HUES64 (cell line): ENCODE results near the gene SIRT3.
"Not testable (repeated sequence)": the region's sequence is repeated elsewhere in the genome, so short reads cannot be mapped to it uniquely, and the experiment has no call there.

ENCODE experiments used
- H3K27ac ChIP-seq: 2 replicates; pipeline ENCODE4 v1.7.0; 2013; ENCODE audit warnings: low read depth, low read length, inconsistent platforms
- H3K27me3 ChIP-seq: 2 replicates; pipeline ENCODE4 v1.6.1; 2013; ENCODE audit warnings: mild to moderate bottlenecking, low read length; ENCODE audit not compliant: insufficient read depth
- H3K36me3 ChIP-seq: 2 replicates; pipeline ENCODE4 v1.6.1; 2013; ENCODE audit warnings: mild to moderate bottlenecking, low read length; ENCODE audit not compliant: insufficient read depth
- H3K4me1 ChIP-seq: 2 replicates; pipeline ENCODE4 v1.6.1; 2013; ENCODE audit warnings: mild to moderate bottlenecking, low read length, moderate library complexity; ENCODE audit not compliant: insufficient read depth
- H3K4me3 ChIP-seq: 2 replicates; pipeline ENCODE4 v1.5.1; 2013; ENCODE audit warnings: mild to moderate bottlenecking, low read length, moderate library complexity
- H3K9ac ChIP-seq: 2 replicates; pipeline ENCODE4 v1.6.1; 2013; ENCODE audit warnings: mild to moderate bottlenecking, low read depth, low read length
- H3K9me3 ChIP-seq: 2 replicates; pipeline ENCODE4 v1.6.1; 2013; ENCODE audit warnings: low read depth, low read length; ENCODE audit not compliant: insufficient read depth
- WGBS: fragments of 150-250, 120-280 bp; methylation state at CpG from one replicate; pipeline ENCODE4 v1.1.7; 2013; ENCODE audit warnings: missing lambda C conversion rate; 5-methylcytosine and 5-hydroxymethylcytosine counted together

SIRT3 gene

DNA sequence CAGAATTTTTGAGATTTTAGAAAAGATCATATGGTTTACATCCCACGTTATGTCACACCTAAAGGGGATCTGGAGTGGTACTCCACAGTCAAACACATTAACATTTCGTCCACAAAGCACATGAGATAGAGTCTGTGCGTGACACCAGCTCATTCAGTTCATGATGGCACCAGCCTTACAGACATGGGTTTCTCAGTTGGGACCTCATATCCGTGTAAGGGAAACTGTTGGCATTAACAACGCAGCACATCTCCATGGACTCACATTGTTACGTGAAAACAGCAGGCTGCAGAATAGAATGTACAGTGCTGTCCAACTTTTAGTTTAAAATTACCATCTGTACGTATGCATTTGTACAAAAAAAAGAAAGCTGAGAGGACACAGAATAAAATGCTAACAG is 14.6 kb downstream of the SIRT3 start:
- H3K4me1 ChIP-seq, result no peaks in the 10 kb centered on the region
- WGBS, result 92% methylated on average over 7 of the region's 7 CpGs
- no peak overlapping the region for H3K9ac ChIP-seq
- no peaks in the 10 kb centered on the region for H3K27me3 ChIP-seq
- H3K27ac ChIP-seq, result no peak overlapping the region
- H3K4me3 ChIP-seq, result no peak overlapping the region
- H3K36me3 ChIP-seq, result peaks cover 4% of the 10 kb centered on the region
- H3K9me3 ChIP-seq, result no peaks in the 10 kb centered on the region

DNA sequence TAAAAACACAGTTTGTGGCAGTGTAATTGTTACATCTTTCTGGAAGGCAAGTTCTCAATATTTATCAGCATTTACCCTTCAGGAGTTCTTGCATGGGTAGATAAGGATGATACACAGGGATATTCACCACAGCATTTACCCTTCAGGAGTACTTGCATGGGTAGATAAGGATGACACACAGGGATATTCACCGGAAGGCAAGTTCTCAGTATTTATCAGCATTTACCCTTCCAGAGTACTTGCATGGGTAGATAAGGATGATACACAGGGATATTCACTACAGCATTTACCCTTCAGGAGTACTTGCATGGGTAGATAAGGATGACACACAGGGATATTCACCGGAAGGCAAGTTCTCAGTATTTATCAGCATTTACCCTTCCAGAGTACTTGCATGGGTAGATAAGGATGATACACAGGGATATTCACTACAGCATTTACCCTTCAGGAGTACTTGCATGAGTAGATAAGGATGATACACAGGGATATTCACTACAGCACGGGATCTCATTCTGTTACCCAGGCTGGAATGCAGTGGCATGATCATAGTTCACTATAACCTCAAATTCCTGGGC is 15.4 kb downstream of the SIRT3 start:
- H3K36me3 ChIP-seq, result peaks cover 11% of the 10 kb centered on the region
- not testable (repeated sequence) for H3K9ac ChIP-seq, H3K4me1 ChIP-seq, H3K27ac ChIP-seq, H3K9me3 ChIP-seq, H3K27me3 ChIP-seq, H3K4me3 ChIP-seq
- 97% methylated on average over 1 of the region's 3 CpGs for WGBS

- Histone ChIP-seq H3K36me3 (peaks cover 28% of the 10 kb centered on the region), H3K4me1 (no peaks in the 10 kb centered on the region), H3K27ac (no peak overlapping the region), H3K4me3 (no peak overlapping the region), H3K27me3 (no peaks in the 10 kb centered on the region), H3K9ac (no peak overlapping the region), H3K9me3 (no peaks in the 10 kb centered on the region)
- 93% methylated on average over 29 of the region's 29 CpGs for WGBS
Measured at GRCh38 chr11:218815-219593, 17.1 kb downstream of the SIRT3 start.

- Histone ChIP-seq H3K9ac (no peak overlapping the region), H3K27me3 (no peaks in the 10 kb centered on the region), H3K4me1 (no peaks in the 10 kb centered on the region), H3K4me3 (no peak overlapping the region), H3K9me3 (no peaks in the 10 kb centered on the region), H3K36me3 (peaks cover 40% of the 10 kb centered on the region), H3K27ac (no peak overlapping the region)
- WGBS, result 96% methylated on average over 3 of the region's 3 CpGs
Measured at GRCh38 chr11:217704-218103, 18.4 kb downstream of the SIRT3 start.

GRCh38 chr11:216081-216974 is 19.8 kb downstream of the SIRT3 start:
- H3K9me3 ChIP-seq, result no peaks in the 10 kb centered on the region
- H3K9ac ChIP-seq, result no peak overlapping the region
- no peaks in the 10 kb centered on the region for H3K4me1 ChIP-seq
- H3K36me3 ChIP-seq, result peaks cover 54% of the 10 kb centered on the region
- H3K4me3 ChIP-seq, result no peak overlapping the region
- H3K27ac ChIP-seq, result no peak overlapping the region
- 92% methylated on average over 11 of the region's 11 CpGs for WGBS
- no peaks in the 10 kb centered on the region for H3K27me3 ChIP-seq

DNA sequence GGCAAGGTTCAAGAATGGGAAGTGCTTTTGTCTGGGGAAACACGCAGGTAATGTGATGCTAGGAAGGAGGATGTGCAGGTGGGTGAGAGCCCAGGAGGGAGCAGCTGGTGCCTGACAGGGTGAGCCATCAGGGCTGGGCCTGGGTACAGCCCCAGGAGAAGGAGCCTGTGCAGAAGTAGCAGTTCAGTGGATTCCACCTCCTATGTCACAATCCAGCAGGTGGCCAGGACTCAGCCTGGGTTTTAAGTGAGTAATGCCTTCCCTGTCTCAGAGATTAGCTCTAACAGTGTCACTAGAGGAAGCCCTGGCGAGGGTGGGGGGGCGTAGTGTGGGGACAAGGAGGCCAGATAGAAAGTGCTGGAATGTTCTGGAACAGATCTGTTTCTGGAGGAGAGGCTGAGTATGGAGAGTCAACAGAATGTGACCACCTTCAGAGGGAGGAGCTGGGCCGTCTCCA is 20.5 kb downstream of the SIRT3 start:
- 88% methylated on average over 4 of the region's 4 CpGs for WGBS
- Histone ChIP-seq H3K4me1 (no peaks in the 10 kb centered on the region), H3K4me3 (no peak overlapping the region), H3K9me3 (no peaks in the 10 kb centered on the region), H3K36me3 (peaks cover 61% of the 10 kb centered on the region), H3K27ac (no peak overlapping the region), H3K27me3 (no peaks in the 10 kb centered on the region), H3K9ac (no peak overlapping the region)

DNA sequence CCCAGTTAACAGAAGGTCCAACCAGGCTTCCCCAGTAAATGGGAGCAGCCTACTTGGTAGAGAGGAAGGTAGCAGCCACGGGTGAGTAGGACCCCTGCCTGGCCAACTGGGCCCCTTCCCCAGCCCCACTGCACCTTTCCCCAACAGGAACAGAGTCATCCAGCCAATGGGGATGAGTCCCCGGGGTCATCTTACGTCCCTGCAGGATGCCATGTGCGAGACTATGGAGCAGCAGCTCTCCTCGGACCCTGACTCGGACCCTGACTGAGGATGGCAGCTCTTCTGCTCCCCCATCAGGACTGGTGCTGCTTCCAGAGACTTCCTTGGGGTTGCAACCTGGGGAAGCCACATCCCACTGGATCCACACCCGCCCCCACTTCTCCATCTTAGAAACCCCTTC is 22.1 kb downstream of the SIRT3 start:
- H3K4me3 ChIP-seq, result no peak overlapping the region
- H3K36me3 ChIP-seq, result peaks cover 73% of the 10 kb centered on the region
- H3K27me3 ChIP-seq, result no peaks in the 10 kb centered on the region
- no peak overlapping the region for H3K9ac ChIP-seq
- no peak overlapping the region for H3K27ac ChIP-seq
- H3K9me3 ChIP-seq, result no peaks in the 10 kb centered on the region
- 93% methylated on average over 7 of the region's 7 CpGs for WGBS
- no peaks in the 10 kb centered on the region for H3K4me1 ChIP-seq

DNA sequence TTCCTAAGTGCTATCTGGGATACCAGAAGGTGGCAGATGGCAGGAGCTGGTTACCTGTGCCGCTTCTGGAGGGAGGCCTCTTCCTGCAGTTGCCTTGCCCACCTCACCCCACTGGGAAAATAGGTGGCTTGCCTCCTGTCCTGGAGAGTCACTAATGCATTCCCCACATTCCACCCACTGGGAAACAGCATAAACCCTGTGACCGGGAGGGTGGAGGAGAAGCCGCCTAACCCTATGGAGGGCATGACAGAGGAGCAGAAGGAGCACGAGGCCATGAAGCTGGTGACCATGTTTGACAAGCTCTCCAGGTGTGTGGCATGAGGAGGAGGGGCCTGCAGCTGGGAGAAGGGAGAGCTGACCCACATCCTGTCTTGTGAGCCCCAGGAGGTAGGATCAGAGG is 23.0 kb downstream of the SIRT3 start:
- H3K27ac ChIP-seq, result no peak overlapping the region
- peaks cover 69% of the 10 kb centered on the region for H3K36me3 ChIP-seq
- WGBS, result 97% methylated on average over 4 of the region's 4 CpGs
- no peaks in the 10 kb centered on the region for H3K4me1 ChIP-seq
- H3K4me3 ChIP-seq, result no peak overlapping the region
- H3K9me3 ChIP-seq, result no peaks in the 10 kb centered on the region
- no peak overlapping the region for H3K9ac ChIP-seq
- H3K27me3 ChIP-seq, result no peaks in the 10 kb centered on the region

DNA sequence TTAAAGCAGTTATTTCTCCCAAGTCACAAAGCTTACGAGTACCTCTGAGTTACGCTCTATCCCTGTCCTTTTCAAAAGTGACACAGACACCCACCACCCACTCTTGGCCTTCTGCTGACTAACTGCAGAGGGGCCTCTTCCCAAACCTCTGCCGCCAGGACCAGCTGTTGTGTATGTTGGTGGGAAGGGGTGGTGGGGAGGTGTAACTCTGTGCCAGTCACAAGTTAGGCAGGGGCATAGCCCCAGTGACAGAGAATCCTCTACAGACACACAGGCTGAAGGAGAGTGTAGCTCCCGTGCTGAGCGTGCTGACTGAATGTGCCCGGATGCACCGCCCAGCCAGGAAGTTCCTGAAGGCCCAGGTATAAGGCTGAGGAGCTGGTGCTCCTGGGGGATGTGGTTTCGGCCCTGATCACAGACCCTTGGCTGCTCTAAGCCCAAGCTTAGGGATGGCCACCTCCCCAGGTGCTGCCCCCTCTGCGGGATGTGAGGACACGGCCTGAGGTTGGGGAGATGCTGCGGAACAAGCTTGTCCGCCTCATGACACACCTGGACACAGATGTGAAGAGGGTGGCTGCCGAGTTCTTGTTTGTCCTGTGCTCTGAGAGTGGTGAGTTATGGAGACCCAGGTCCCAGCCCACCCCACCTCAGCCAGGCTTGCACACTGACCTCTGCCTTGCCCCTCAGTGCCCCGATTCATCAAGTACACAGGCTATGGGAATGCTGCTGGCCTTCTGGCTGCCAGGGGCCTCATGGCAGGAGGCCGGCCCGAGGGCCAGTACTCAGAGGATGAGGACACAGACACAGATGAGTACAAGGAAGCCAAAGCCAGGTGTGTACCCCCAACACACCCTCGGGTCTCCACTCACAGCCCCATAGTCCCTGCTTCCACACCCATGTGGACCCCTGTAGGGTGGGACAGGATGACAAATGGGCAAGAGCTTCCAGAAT is 23.7 kb downstream of the SIRT3 start:
- Histone ChIP-seq H3K4me1 (no peaks in the 10 kb centered on the region), H3K27ac (no peak overlapping the region), H3K27me3 (no peaks in the 10 kb centered on the region), H3K9ac (no peak overlapping the region), H3K9me3 (no peaks in the 10 kb centered on the region), H3K36me3 (peaks cover 69% of the 10 kb centered on the region), H3K4me3 (no peak overlapping the region)
- 95% methylated on average over 17 of the region's 17 CpGs for WGBS

DNA sequence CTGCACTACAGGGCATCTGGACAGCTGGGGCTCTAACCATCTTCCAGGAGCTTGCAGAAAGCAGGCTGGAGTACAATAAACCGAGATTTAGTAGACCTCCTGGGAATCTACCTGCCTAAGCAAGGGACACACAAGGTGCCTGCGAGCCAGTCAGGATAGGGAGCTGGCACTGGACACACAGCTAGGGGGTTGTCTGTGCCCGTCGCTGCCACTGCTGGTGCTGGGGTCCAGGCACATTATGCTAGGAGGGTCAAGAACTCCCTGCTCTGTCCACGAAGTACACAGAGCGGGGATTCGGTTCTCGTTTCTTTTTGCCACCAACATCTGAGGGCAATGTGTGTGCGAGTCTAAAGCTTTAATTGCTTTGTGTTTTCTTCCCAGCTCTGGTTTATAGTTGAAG is 24.4 kb downstream of the SIRT3 start:
- Histone ChIP-seq H3K9ac (no peak overlapping the region), H3K9me3 (no peaks in the 10 kb centered on the region), H3K4me3 (no peak overlapping the region), H3K4me1 (no peaks in the 10 kb centered on the region), H3K36me3 (peaks cover 69% of the 10 kb centered on the region), H3K27ac (no peak overlapping the region), H3K27me3 (no peaks in the 10 kb centered on the region)
- 91% methylated on average over 9 of the region's 9 CpGs for WGBS
